CD4-positive, alpha-beta T cell treated with Interleukin-12 subunit alpha and Interleukin-12 subunit beta, for 1 hour (primary cell): ENCODE results near the gene UMPS.
A peak's percentile ranks its signal among the peaks of the same experiment; 100 is the strongest.
"Not testable (repeated sequence)": the region's sequence is repeated elsewhere in the genome, so short reads cannot be mapped to it uniquely, and the experiment has no call there.

Source experiments
- DNase-seq: peaks from one replicate; pipeline ENCODE4 v3.0.0-alpha.2; 2020

UMPS gene

DNA sequence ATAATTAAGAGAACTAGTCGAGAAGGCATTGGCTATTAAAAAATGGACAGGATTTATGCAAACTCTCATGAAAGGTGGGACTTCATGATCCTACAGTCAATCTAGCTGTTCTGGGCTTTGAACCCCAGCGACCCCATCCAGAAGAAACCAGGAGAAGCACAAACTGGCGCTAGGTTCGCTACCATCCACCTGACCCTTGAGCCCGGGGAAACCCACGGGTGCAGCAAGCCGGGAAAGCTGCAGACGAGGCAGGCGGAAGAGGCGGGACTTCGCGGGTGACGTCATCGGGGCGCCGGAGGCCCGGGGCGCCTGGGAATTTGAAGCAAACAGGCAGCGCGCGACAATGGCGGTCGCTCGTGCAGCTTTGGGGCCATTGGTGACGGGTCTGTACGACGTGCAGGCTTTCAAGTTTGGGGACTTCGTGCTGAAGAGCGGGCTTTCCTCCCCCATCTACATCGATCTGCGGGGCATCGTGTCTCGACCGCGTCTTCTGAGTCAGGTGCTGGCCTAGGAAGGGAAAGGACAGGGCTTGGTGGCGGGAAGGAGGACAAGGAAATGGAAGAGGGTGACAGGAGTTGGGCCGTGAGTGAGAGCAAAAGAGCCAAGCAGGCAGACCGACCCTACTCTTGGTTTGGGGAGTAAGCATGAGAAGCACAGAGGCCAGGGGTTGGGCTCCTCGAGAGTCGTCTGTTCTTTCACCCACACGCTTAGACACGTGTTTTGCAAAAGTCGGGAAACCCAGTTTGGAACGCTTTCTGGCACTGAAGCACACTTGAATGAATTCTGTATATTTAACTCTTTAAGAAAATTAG lies at the start of gene UMPS:
UMPS (plus strand) TSS at position 324 of the 812 bp plus-strand sequence; CDS start at position 344, 20 bp downstream.
- peak; percentile 95 for DNase-seq

GRCh38 chr3:124680521-124680920 lies 49.7 kb upstream of the UMPS start:
- DNase-seq: no peak

- no peak for DNase-seq
These were observed 48.0 kb upstream of the UMPS start for GRCh38 chr3:124682263-124682662.

DNA sequence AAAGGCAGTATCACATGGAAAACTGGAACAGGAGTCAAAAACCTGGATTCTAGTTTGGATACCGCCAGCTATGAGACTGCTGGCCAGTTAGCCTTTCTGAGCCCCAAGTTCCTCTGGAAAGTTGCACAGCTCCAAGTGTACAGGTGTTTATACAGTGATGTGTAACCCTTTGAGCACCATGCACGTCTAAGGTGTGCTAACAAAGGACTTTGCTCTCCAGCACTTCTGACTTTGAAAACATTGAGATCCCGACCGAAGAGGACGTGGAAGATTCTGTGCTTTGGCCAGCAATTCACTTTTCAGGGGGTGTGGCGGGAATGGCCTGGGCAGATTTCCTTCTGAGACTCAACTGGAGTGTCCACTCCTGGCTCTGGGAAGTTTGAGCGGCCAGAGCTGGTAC lies 45.8 kb upstream of the UMPS start:
- no peak for DNase-seq

GRCh38 chr3:124685067-124685466 lies 45.2 kb upstream of the UMPS start:
- DNase-seq: no peak

- no peak for DNase-seq
These were observed 44.8 kb upstream of the UMPS start for GRCh38 chr3:124685481-124685880.

DNA sequence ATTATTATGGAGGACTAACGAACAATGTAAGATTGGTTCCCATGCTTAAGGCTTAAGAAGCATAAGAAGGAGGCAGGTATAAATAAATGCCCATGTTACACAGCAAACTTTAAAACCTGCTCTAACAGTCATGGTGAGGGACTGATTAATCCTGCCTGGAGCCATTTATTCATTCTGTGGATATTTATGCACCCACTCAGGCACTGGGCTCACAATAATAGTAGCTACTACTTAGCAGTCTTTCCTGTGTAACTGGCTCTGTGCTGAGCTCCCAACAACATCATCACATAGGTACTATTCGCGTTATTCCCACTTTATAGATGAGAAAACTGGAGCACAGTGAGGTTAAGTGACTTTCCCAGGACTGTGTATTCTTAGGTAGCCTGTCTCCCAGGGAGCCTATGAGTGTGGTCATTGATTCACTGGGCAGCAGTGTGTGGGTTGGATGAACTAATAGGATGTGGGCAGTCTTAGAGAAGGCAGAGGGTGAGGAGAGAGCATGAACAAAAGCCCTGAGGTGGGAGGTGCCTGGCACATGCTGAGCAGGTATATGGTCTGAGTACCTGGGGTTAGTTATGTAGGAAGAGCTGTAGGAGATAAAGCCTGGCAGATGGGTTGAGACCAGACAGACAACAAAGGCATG lies 44.1 kb upstream of the UMPS start:
- DNase-seq: no peak

DNA sequence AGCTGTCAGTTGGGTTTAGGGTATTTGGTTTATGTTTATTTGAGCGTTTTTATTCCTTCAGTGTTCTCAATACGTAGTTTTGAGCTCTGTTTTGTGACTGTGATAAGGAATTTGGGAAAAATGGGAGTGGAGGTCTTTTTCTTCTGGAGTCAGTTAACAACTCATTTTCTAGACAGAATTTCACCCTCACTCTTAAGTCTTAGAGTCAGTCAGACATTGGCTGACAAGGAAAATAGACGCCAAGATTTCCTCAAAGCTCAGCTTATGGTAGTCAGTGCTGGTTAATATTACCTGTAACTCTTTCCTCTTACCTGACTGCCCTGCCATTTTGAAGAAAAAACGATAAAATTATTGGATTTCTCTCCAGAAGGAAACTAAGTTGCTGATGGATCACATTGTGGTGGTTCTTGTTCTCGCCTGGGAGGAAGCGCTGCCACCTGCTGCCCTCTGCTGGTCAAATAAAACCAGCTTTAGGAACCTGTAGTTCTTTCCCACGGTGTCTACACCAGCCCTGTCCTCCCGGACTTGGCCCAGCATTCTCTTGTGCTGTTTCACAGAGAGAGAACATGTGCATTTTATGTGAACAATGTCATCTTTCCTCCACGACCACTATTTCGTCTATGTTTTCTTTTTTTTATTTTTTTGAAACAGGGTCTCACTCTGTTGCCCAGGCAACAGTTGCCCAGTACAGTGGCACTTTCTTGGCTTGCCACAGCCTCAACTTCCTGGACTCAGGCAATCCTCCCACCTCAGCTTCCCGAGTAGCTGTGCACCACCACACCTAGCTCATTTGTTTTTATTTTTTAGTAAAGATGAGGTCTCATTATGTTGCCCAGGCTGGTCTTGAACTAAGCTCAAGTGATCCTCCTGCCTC lies 41.4 kb upstream of the UMPS start:
- peak; percentile 76 for DNase-seq

DNA sequence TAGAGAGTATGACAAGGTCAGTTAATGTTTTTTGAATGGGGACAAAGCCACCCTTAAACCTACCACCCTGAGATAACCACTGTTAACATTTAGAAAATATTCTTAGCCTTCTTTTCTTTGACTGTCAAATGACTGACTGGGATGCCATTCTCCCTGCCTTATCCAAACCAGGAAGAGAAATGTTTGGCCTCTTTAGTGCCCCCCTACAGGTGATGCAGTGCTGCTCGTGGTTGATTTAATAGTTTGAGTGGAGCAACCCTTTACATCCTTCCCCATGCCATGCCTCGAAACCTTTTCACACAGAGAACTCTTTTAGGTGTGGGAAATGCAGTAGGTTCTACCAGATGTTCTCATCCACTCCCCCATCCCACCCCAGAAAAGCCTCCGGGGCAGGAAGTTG lies 38.7 kb upstream of the UMPS start:
- DNase-seq: no peak

- no peak for DNase-seq
These were observed 35.8 kb upstream of the UMPS start for GRCh38 chr3:124694486-124694885.

GRCh38 chr3:124695369-124695768 lies 34.9 kb upstream of the UMPS start:
- DNase-seq: no peak

- DNase-seq: no peak
These were observed 34.2 kb upstream of the UMPS start for GRCh38 chr3:124696006-124696405.

GRCh38 chr3:124697302-124697701 lies 33.0 kb upstream of the UMPS start:
- no peak for DNase-seq

- DNase-seq: no peak
These were observed 32.1 kb upstream of the UMPS start for GRCh38 chr3:124698030-124698770.

- DNase-seq: no peak
These were observed 31.2 kb upstream of the UMPS start for GRCh38 chr3:124699051-124699450.

GRCh38 chr3:124699686-124700396 lies 30.4 kb upstream of the UMPS start:
- DNase-seq: no peak

DNA sequence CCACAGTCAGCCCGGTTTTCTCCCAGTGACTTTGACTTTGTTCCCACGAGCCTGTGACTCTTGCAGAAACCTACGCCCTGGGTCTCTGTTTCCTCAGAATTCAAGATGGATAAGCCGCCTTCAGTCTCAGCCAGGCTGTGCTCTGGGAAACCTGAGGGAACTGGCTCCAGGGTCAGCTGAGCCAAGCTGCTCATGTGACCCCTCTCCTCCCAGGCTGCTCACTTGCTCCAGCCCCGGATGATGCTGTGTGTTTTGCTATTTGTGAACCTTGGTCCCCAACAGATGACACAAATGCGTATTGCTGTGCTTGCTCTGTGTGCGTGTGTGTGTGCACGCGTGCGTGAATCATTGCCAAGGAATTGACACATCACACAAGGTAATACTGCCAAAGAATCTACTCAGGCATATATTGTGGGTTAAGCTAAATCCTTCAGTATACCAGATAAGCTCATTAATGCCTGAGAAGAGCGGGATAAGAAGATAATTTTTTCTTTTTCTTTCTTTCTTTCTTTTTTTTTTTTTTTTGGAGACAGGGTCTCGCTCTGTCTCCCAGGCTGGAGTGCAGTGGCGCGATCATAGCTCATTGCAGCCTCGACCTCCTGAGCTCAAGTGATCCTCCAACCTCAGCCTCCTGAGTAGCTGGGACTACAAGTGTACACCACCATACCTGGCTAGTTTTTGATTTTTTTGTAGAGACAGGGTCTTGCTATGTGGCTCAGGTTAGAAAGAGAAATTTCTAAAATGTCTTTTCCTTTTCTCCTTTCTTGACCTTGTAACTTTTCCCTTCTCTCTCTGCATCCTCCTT lies 29.2 kb upstream of the UMPS start:
- no peak for DNase-seq

- no peak for DNase-seq
These were observed 28.6 kb upstream of the UMPS start for GRCh38 chr3:124701687-124702086.

DNA sequence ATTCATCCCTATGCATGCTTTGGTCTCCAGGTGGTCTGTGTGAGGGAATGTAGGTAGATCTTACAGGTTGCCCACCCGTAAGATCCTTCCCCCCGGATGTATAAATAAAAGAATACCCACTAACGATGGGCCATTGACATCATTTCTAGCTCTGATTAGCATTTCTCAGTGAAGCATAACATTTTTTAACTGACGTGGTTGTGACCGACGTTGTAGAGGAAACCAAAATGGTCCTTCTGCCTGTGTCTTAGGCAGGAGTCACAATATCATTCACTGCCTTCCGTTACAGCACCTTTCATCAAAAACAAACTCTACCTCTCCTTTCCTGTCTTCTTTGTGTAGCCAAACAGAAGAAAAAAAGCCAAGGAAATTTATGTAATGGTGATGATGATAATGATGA lies 27.3 kb upstream of the UMPS start:
- DNase-seq: no peak

GRCh38 chr3:124705552-124705951 lies 24.7 kb upstream of the UMPS start:
- no peak for DNase-seq

DNA sequence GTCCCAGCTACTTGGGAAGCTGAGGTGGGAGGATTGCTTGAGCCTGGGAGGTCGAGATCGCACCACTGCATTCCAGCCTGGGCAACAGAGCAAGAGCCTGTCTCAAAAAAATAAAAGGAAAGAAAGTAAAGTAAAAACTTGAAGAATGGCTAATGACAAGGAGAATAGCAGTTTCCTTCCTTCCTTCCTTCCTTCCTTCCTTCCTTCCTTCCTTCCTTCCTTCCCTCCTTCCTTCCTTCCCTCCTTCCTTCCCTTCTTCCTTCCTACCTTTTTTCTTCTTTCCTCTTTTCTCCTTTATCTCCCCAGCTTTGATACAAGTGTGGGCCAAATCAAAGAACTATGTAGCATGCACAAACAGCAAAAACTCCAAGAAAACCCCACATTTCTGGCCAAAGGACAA lies 23.0 kb upstream of the UMPS start:
- DNase-seq: not testable (repeated sequence)
